IMR-90 (cell line): Measurements from ENCODE around the gene DNAJC22. TPM values are rescaled to one million over a fixed set of nuclear protein-coding genes. Genes with fewer than 3 reads are reported as not detected.

Experiments
- ATAC-seq: fragments of 200-7000 bp; cut with Tn5 transposase; 2 replicates; pipeline ENCODE4 v1.9.1; 2020; ENCODE audit warnings: low read depth, mild to moderate bottlenecking, moderate library complexity
- BruUV-seq: library from RNA; stranded (reverse); fragments of 400-500 nt; replicated peaks from 2 replicates; lab custom pipeline; 2021; lab: Mats Ljungman, UMichigan
- CTCF ChIA-PET: fragments of 300-600 bp; formaldehyde crosslinking; extraction: SDS; loops from one replicate; lab custom pipeline; 2021; ENCODE audit warnings: antibody characterized with exemption; lab: Yijun Ruan, JAX
- POLR2A ChIA-PET: fragments of 300-600 bp; sonication (Branson Sonifier 250); formaldehyde crosslinking; loops from one replicate; lab custom pipeline; 2022; ENCODE audit warnings: antibody characterized with exemption; ENCODE audit not compliant: unreplicated experiment; lab: Charles Lee
- DNase-seq: peaks from one replicate; pipeline ENCODE4 v3.0.0; 2013
- H2AFZ ChIP-seq: replicated peaks from 2 replicates; pipeline ENCODE3; 2013; ENCODE audit warnings: low read length, mild to moderate bottlenecking; ENCODE audit not compliant: poor library complexity
- H2AK5ac ChIP-seq: 2 replicates; pipeline ENCODE4 v1.6.1; 2013; ENCODE audit warnings: low read depth, low read length, inconsistent platforms
- H2AK9ac ChIP-seq: replicated peaks from 2 replicates; pipeline ENCODE3; 2013; ENCODE audit warnings: mild to moderate bottlenecking, low read depth, low read length, moderate library complexity; ENCODE audit not compliant: poor library complexity
- H2BK120ac ChIP-seq: 2 replicates; pipeline ENCODE4 v1.6.1; 2013; ENCODE audit warnings: low read depth, low read length, inconsistent platforms
- H2BK15ac ChIP-seq: 3 replicates; pipeline ENCODE4 v1.6.1; 2013; ENCODE audit warnings: low read depth, low read length, inconsistent platforms
- H2BK20ac ChIP-seq: 2 replicates; pipeline ENCODE4 v1.6.1; 2013; ENCODE audit warnings: low read depth, mild to moderate bottlenecking, inconsistent platforms, low read length, moderate library complexity
- H2BK5ac ChIP-seq: 2 replicates; pipeline ENCODE4 v1.6.1; 2013; ENCODE audit warnings: mild to moderate bottlenecking, low read depth, low read length, inconsistent platforms; ENCODE audit not compliant: poor library complexity, severe bottlenecking
- H3K14ac ChIP-seq: replicated peaks from 2 replicates; pipeline ENCODE4 v1.6.1; 2013; ENCODE audit warnings: low read depth, low read length, inconsistent platforms
- H3K18ac ChIP-seq: 2 replicates; pipeline ENCODE4 v1.6.1; 2013; ENCODE audit warnings: low read depth, low read length, control low read depth
- H3K23ac ChIP-seq: 2 replicates; pipeline ENCODE4 v1.6.1; 2013; ENCODE audit warnings: low read depth, low read length, inconsistent platforms
- H3K27ac ChIP-seq: 2 replicates; pipeline ENCODE4 v1.5.1; 2013; ENCODE audit warnings: mild to moderate bottlenecking, control low read depth, low read length; ENCODE audit not compliant: insufficient read depth
- H3K27me3 ChIP-seq: 2 replicates; pipeline ENCODE4 v1.6.1; 2013; ENCODE audit warnings: low read length; ENCODE audit not compliant: control insufficient read depth, insufficient read depth
- H3K36me3 ChIP-seq: 2 replicates; pipeline ENCODE4 v1.6.1; 2013; ENCODE audit warnings: low read length, mixed read lengths; ENCODE audit not compliant: control insufficient read depth, insufficient read depth
- H3K4ac ChIP-seq: 2 replicates; pipeline ENCODE4 v1.6.1; 2013; ENCODE audit warnings: low read depth, low read length, inconsistent platforms
- H3K4me1 ChIP-seq: 2 replicates; pipeline ENCODE4 v1.6.1; 2013; ENCODE audit warnings: low read length, mixed read lengths; ENCODE audit not compliant: control insufficient read depth, insufficient read depth
- H3K4me2 ChIP-seq: 2 replicates; pipeline ENCODE4 v1.6.1; 2013; ENCODE audit warnings: low read depth, mild to moderate bottlenecking, control low read depth, low read length, moderate library complexity
- H3K4me3 ChIP-seq: 2 replicates; pipeline ENCODE4 v1.5.1; 2013; ENCODE audit warnings: low read depth, mild to moderate bottlenecking, control low read depth, low read length, moderate library complexity; ENCODE audit not compliant: insufficient read depth
- H3K56ac ChIP-seq: 2 replicates; pipeline ENCODE4 v1.6.1; 2013; ENCODE audit warnings: low read length, inconsistent platforms; ENCODE audit not compliant: insufficient read depth; ENCODE audit errors: extremely low read depth
- H3K79me1 ChIP-seq, 2 experiments: 2 replicates each; pipeline ENCODE4 v1.6.1; 2013; ENCODE audit warnings: low read length in 2 of 2, inconsistent platforms in 1 of 2, low read depth in 1 of 2
- H3K9ac ChIP-seq: 2 replicates; pipeline ENCODE4 v1.6.1; 2013; ENCODE audit warnings: low read depth, low read length, control low read depth
- H3K9me1 ChIP-seq: 2 replicates; pipeline ENCODE4 v1.6.1; 2013; ENCODE audit warnings: low read length, inconsistent platforms; ENCODE audit not compliant: insufficient read depth
- H3K9me3 ChIP-seq: 2 replicates; pipeline ENCODE4 v1.6.1; 2013; ENCODE audit warnings: low read length; ENCODE audit not compliant: control insufficient read depth, insufficient read depth
- H4K20me1 ChIP-seq: 2 replicates; pipeline ENCODE4 v1.6.1; 2013; ENCODE audit warnings: low read length, inconsistent platforms; ENCODE audit not compliant: insufficient read depth
- H4K5ac ChIP-seq: 2 replicates; pipeline ENCODE4 v1.6.1; 2013; ENCODE audit warnings: mild to moderate bottlenecking, low read depth, low read length, control low read depth
- H4K8ac ChIP-seq, 2 experiments: 2 replicates each; pipeline ENCODE4 v1.6.1; 2013; ENCODE audit warnings: low read depth in 2 of 2, low read length in 2 of 2, control low read depth in 1 of 2, inconsistent platforms in 1 of 2
- H4K91ac ChIP-seq: 2 replicates; pipeline ENCODE4 v1.6.1; 2013; ENCODE audit warnings: low read depth, low read length, inconsistent platforms; ENCODE audit not compliant: insufficient read depth
- BHLHE40 ChIP-seq: fragments of 150-350 bp; IDR thresholded peaks from 2 replicates; pipeline ENCODE4 v1.6.1; 2016; ENCODE audit warnings: mild to moderate bottlenecking, low read depth, low read length
- CEBPB ChIP-seq: IDR thresholded peaks from 2 replicates; pipeline ENCODE4 v1.6.1; 2012; ENCODE audit warnings: low read depth, low read length, improper control_type of control experiment
- CHD1 ChIP-seq: IDR thresholded peaks from 2 replicates; pipeline ENCODE4 v1.6.1; 2012; ENCODE audit warnings: low read depth, low read length, improper control_type of control experiment
- FOS ChIP-seq: fragments of 150-350 bp; IDR thresholded peaks from 2 replicates; pipeline ENCODE4 v1.6.1; 2016; ENCODE audit warnings: low read depth, low read length
- MAZ ChIP-seq: IDR thresholded peaks from 2 replicates; pipeline ENCODE4 v1.6.1; 2012; ENCODE audit warnings: low read depth, mild to moderate bottlenecking, low read length, improper control_type of control experiment, moderate library complexity, borderline replicate concordance
- MXI1 ChIP-seq: IDR thresholded peaks from 2 replicates; pipeline ENCODE4 v1.6.1; 2012; ENCODE audit warnings: low read depth, mild to moderate bottlenecking, low read length, moderate library complexity, borderline replicate concordance
- NFE2L2 ChIP-seq: fragments of 150-350 bp; IDR thresholded peaks from 2 replicates; pipeline ENCODE4 v1.6.1; 2016; ENCODE audit warnings: low read depth, mild to moderate bottlenecking, low read length
- POLR2A ChIP-seq: IDR thresholded peaks from 2 replicates; pipeline ENCODE4 v1.6.1; 2012; ENCODE audit warnings: mild to moderate bottlenecking, low read depth, low read length
- RAD21 ChIP-seq: IDR thresholded peaks from 2 replicates; pipeline ENCODE4 v1.6.1; 2012; ENCODE audit warnings: low read length, improper control_type of control experiment
- RCOR1 ChIP-seq: IDR thresholded peaks from 2 replicates; pipeline ENCODE4 v1.6.1; 2012; ENCODE audit warnings: mild to moderate bottlenecking, low read length, improper control_type of control experiment; ENCODE audit not compliant: insufficient replicate concordance
- RFX5 ChIP-seq: IDR thresholded peaks from 2 replicates; pipeline ENCODE4 v1.8.0; 2012; ENCODE audit warnings: low read depth, mild to moderate bottlenecking, low read length, moderate library complexity
- SMC3 ChIP-seq: fragments of 150-350 bp; IDR thresholded peaks from 2 replicates; pipeline ENCODE4 v1.6.1; 2016; ENCODE audit warnings: low read depth, mild to moderate bottlenecking, antibody characterized with exemption, low read length, moderate library complexity
- WGBS, 2 experiments: methylation state at CpG; one replicate each; pipeline versions ENCODE4 v1.1.5 to v1.1.7; 2013; ENCODE audit warnings: missing lambda C conversion rate in 2 of 2; ENCODE audit not compliant: insufficient read length in 1 of 2; ENCODE audit errors: extremely low coverage in 2 of 2; 5-methylcytosine and 5-hydroxymethylcytosine counted together
- dilution Hi-C: fragments of 300-500 bp; cut with HindIII; formaldehyde crosslinking; loops from one replicate; pipeline ENCODE4 v1.14.3; 2018; ENCODE audit warnings: low sequenced_read_pairs; ENCODE audit not compliant: unreplicated experiment
- in situ Hi-C: fragments of 300-500 bp; cut with MboI; formaldehyde crosslinking; loops from 3 replicates; pipeline ENCODE4 v1.14.3; 2019; ENCODE audit warnings: low sequenced_read_pairs, inconsistent platforms, mixed read lengths
- intact Hi-C: fragments of 100-400 bp; cut with micrococcal nuclease; formaldehyde crosslinking; loops from 2 replicates; pipeline ENCODE4 v1.10.0; 2022
- polyA plus RNA-seq, 3 experiments: library from polyadenylated mRNA; depleted of rRNA; stranded (reverse); fragments of >200 nt; gene quantifications; 2 replicates each; pipeline ENCODE4 v1.2.3, GENCODE V29; 2012; ENCODE audit warnings: low replicate concordance in 1 of 3
- total RNA-seq: library from RNA; depleted of rRNA; stranded (reverse); fragments of >200 nt; gene quantifications from 2 replicates; pipeline ENCODE4 v1.2.3, GENCODE V29; 2012
- TF ChIP-seq, protein P1 (sequence below): conservative IDR thresholded peaks from 2 replicates; pipeline ENCODE4 v1.5.1; 2012; ENCODE audit warnings: mild to moderate bottlenecking, low read depth, low read length, improper control_type of control experiment
- TF ChIP-seq, protein P2 (sequence below): fragments of 150-350 bp; IDR thresholded peaks from 2 replicates; pipeline ENCODE4 v1.6.1; 2016; ENCODE audit warnings: low read depth, mild to moderate bottlenecking, low read length, moderate library complexity, borderline replicate concordance
- TF ChIP-seq, protein P3 (sequence below): fragments of 150-350 bp; IDR thresholded peaks from 2 replicates; pipeline ENCODE4 v1.6.1; 2017; ENCODE audit warnings: mild to moderate bottlenecking, antibody characterized with exemption, low read length, low read depth

The DNAJC22 gene
- total and polyA plus RNA-seq, 2 of the 4 experiments (the other 2 are of a cell fraction): 8.1 to 8.2 TPM

DNA sequence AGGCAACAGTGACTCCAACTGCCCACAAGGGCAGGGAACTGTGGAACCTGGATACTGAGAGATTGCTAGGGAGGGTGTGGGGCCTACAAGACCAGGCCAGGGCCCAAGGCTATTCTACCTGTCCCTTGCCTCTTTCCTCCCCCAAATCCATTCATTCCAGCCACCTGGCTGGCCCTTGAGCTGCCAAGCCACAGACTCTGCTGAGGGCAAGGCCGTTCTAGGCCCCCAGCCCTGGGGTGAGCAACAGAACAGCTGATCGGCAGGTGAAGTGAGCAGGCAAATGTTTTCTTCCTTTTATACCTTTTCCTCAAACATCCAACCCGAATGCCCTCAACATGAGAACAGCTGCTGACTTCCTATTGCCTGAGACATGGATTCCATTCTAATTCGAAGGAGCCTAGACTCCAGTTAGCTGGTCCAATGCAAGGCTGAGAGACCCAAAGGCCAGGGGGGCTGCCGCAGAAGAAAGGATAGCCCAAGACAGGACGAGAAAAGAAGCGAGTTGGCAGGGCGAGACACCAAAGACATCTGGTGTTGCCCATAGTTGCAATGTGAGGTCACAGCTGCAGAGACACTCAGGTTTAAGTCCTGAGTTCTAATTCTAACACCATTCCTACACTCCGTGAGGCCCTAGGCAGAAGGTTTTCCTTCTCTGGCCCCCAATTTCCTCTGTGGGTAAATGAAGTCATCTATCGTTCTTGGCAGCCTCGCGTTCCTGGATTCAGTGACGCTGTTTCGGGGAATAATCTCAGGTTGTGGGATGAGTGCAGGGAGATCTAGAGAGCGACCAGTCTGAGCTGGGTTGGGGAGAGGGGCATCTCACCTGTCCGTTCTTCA lies 11.4 kb upstream of the DNAJC22 start:
- intact Hi-C loops: no loop called here
- H3K56ac ChIP-seq: no peak overlapping the region
- H2BK15ac ChIP-seq: no peak overlapping the region
- no peaks in the 10 kb centered on the region for H3K4me1 ChIP-seq
- no peak overlapping the region for H3K18ac ChIP-seq
- H3K9ac ChIP-seq: no peak overlapping the region
- no peak overlapping the region for H3K4ac ChIP-seq
- no TSS peak for BruUV-seq
- H4K91ac ChIP-seq: no peak overlapping the region
- H3K23ac ChIP-seq: no peak overlapping the region
- no peak overlapping the region for H2BK120ac ChIP-seq
- peaks cover 54% of the 10 kb centered on the region for H3K27me3 ChIP-seq
- H2AK5ac ChIP-seq: no peak overlapping the region
- in situ Hi-C loops: no loop called here
- H4K5ac ChIP-seq: no peak overlapping the region
- no peaks in the 10 kb centered on the region for H3K36me3 ChIP-seq
- ATAC-seq (no peak), DNase-seq (no peak)
- H3K14ac ChIP-seq: no peak overlapping the region
- no peak overlapping the region for H2BK5ac ChIP-seq
- H2AFZ ChIP-seq: peak overlapping the region; percentile 26
- H3K79me1 ChIP-seq: no peaks in the 10 kb centered on the region
- dilution Hi-C loops: no loop called here
- no peak overlapping the region for H3K27ac ChIP-seq
- H4K8ac ChIP-seq: no peak overlapping the region
- H4K20me1 ChIP-seq: no peaks in the 10 kb centered on the region
- ChIA-PET POLR2A (no interaction called here), CTCF (interaction anchor here (1.2 to 1.6 kb wide), 2 partner anchors 23 to 179 kb away, joined by 3 to 4 read pairs; no protein-coding TSS in a partner anchor)
- H3K4me3 ChIP-seq: no peak overlapping the region
- H3K4me2 ChIP-seq: no peak overlapping the region
- peak overlapping the region; percentile 56 for H2AK9ac ChIP-seq
- no peaks in the 10 kb centered on the region for H3K9me1 ChIP-seq
- 50% methylated on average over 6 of the region's 16 CpGs; no CpG with 5 or more reads in 1 of the 2 experiments for WGBS, 2 experiments
- H3K9me3 ChIP-seq: no peaks in the 10 kb centered on the region
- H2BK20ac ChIP-seq: no peak overlapping the region
- TF ChIP-seq CEBPB (no peak), SMC3 (no peak), BHLHE40 (no peak), RAD21 (no peak), NFE2L2 (no peak), RCOR1 (no peak), POLR2A (no peak), RFX5 (no peak), MAZ (no peak), CHD1 (no peak), MXI1 (no peak), FOS (no peak)
- TF ChIP-seq, protein P1, sequence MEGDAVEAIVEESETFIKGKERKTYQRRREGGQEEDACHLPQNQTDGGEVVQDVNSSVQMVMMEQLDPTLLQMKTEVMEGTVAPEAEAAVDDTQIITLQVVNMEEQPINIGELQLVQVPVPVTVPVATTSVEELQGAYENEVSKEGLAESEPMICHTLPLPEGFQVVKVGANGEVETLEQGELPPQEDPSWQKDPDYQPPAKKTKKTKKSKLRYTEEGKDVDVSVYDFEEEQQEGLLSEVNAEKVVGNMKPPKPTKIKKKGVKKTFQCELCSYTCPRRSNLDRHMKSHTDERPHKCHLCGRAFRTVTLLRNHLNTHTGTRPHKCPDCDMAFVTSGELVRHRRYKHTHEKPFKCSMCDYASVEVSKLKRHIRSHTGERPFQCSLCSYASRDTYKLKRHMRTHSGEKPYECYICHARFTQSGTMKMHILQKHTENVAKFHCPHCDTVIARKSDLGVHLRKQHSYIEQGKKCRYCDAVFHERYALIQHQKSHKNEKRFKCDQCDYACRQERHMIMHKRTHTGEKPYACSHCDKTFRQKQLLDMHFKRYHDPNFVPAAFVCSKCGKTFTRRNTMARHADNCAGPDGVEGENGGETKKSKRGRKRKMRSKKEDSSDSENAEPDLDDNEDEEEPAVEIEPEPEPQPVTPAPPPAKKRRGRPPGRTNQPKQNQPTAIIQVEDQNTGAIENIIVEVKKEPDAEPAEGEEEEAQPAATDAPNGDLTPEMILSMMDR: no peak
- TF ChIP-seq, protein P2, sequence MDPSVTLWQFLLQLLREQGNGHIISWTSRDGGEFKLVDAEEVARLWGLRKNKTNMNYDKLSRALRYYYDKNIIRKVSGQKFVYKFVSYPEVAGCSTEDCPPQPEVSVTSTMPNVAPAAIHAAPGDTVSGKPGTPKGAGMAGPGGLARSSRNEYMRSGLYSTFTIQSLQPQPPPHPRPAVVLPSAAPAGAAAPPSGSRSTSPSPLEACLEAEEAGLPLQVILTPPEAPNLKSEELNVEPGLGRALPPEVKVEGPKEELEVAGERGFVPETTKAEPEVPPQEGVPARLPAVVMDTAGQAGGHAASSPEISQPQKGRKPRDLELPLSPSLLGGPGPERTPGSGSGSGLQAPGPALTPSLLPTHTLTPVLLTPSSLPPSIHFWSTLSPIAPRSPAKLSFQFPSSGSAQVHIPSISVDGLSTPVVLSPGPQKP: no peak
- TF ChIP-seq, protein P3, sequence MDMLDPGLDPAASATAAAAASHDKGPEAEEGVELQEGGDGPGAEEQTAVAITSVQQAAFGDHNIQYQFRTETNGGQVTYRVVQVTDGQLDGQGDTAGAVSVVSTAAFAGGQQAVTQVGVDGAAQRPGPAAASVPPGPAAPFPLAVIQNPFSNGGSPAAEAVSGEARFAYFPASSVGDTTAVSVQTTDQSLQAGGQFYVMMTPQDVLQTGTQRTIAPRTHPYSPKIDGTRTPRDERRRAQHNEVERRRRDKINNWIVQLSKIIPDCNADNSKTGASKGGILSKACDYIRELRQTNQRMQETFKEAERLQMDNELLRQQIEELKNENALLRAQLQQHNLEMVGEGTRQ: no peak
